Right atrium auricular region (tissue), 2 donors: ENCODE results near the gene KIRREL3. TPM values are rescaled to one million over a fixed set of nuclear protein-coding genes. Genes with fewer than 3 reads are reported as not detected.

Experiments used
- DNase-seq: peaks from one replicate; pipeline ENCODE4 v3.0.0-alpha.2; 2019; ENCODE audit warnings: low spot score
- H3K27ac ChIP-seq, 2 donors: fragments of 200-600 bp; sonication (generic); 1 replicate in 1 of 2; 2 replicates in 1 of 2; pipeline ENCODE4 v1.5.1; 2016 to 2019
- H3K27me3 ChIP-seq, 2 donors: fragments of 200-600 bp; sonication (generic); one replicate each; pipeline versions ENCODE4 v1.5.1 to v1.6.0; 2017 to 2019
- H3K36me3 ChIP-seq: fragments of 200-600 bp; sonication (generic); one replicate; pipeline ENCODE4 v1.5.1; 2016
- H3K4me1 ChIP-seq, 2 donors: fragments of 200-600 bp; sonication (generic); one replicate each; pipeline versions ENCODE4 v1.5.1 to v1.6.0; 2017 to 2019
- H3K4me3 ChIP-seq, 2 donors: fragments of 200-600 bp; sonication (generic); 1 replicate in 1 of 2; 2 replicates in 1 of 2; pipeline ENCODE4 v1.5.1; 2017 to 2019; ENCODE audit warnings: mild to moderate bottlenecking in 1 of 2, moderate library complexity in 1 of 2
- H3K9me3 ChIP-seq, 2 donors: fragments of 200-600 bp; sonication (generic); one replicate each; pipeline ENCODE4 v1.5.1; 2019
- total RNA-seq, 2 donors: library from RNA; depleted of rRNA; stranded (reverse); fragments of >200 nt; gene quantifications; one replicate each; pipeline ENCODE4 v1.1.0, GENCODE V29; 2016
- TF ChIP-seq, protein P1 (sequence below), 2 donors: fragments of 200-600 bp; sonication (generic); IDR thresholded peaks; one replicate each; pipeline ENCODE4 v1.5.1; 2019; ENCODE audit warnings: antibody characterized with exemption in 2 of 2

The KIRREL3 gene
- total RNA-seq, 2 donors from 2014 or later: 0.51 to 0.74 TPM

DNA sequence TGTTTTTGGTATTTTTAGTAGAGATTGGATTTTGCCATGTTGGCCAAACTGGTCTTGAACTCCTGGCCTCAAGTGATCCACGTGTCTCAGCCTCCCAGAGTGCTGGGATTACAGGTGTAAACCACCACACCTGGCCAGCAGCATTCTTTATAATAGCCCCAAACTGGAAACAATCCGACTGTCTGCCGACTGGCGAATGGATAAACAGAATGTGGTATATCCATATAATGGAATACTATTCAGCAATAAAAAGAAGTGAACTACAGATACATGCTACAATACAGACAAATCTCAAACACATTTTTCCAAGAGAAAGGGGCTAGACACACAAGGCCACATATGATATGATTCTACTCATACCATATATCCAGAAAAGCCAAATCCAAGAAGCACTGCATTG lies 493.8 kb downstream of the KIRREL3 start:
- Histone ChIP-seq H3K4me1 (no peaks in the 10 kb centered on the region), H3K36me3 (no peaks in the 10 kb centered on the region), H3K4me3 (no peak overlapping the region), H3K27ac (no peak overlapping the region), H3K9me3 (peaks cover 0 to 36% of the 10 kb centered on the region in 2 donors), H3K27me3 (no peaks in the 10 kb centered on the region)
- TF ChIP-seq, protein P1, sequence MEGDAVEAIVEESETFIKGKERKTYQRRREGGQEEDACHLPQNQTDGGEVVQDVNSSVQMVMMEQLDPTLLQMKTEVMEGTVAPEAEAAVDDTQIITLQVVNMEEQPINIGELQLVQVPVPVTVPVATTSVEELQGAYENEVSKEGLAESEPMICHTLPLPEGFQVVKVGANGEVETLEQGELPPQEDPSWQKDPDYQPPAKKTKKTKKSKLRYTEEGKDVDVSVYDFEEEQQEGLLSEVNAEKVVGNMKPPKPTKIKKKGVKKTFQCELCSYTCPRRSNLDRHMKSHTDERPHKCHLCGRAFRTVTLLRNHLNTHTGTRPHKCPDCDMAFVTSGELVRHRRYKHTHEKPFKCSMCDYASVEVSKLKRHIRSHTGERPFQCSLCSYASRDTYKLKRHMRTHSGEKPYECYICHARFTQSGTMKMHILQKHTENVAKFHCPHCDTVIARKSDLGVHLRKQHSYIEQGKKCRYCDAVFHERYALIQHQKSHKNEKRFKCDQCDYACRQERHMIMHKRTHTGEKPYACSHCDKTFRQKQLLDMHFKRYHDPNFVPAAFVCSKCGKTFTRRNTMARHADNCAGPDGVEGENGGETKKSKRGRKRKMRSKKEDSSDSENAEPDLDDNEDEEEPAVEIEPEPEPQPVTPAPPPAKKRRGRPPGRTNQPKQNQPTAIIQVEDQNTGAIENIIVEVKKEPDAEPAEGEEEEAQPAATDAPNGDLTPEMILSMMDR (IDR thresholded peaks at IDR 0.05): no peak
- no peak for DNase-seq

DNA sequence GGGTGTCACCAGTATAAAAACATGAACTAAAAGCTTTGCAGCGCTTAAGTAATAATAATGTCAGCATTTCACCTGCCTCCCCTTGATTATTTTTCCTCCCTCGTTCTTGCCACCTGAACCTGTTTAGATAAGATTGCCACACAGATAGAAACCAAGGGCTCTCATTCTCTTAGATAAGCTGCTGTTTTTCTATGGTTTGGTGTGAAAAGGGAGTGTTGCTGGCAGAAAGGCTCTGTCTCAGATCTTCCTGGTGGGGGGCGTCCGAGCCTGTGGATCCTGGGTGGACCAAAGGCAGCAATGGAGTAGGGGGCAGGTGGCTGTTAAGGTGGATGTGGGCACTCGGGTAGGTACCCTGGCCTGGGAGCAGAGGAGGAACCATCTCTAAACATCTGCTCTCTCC lies 497.6 kb downstream of the KIRREL3 start:
- H3K36me3 ChIP-seq: no peaks in the 10 kb centered on the region
- TF ChIP-seq, protein P1 (IDR thresholded peaks at IDR 0.05): no peak
- no peaks in the 10 kb centered on the region for H3K4me1 ChIP-seq
- no peak for DNase-seq
- H3K4me3 ChIP-seq: no peak overlapping the region
- H3K9me3 ChIP-seq: peaks cover 0 to 36% of the 10 kb centered on the region in 2 donors
- H3K27me3 ChIP-seq: no peaks in the 10 kb centered on the region
- no peak overlapping the region for H3K27ac ChIP-seq

DNA sequence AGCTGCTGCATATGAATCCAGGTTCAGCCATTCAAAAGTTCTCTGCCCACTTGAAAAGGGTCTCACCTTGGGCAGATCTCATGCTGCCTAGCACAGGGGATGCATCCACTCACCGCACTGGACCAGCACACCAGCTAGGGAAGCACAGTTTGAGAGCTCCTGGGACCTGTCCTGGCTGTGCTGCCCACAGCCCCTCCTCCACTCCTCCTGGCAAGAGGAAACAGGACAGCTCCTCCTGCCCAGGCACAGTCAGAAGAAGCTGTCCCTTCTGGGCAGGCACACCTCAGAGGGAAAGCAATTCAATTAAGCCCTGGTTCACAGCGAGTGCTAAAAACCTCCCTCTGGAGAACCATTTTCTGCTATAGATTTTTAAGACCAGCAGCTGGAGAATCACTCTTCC lies 498.4 kb downstream of the KIRREL3 start:
- peaks cover 0 to 34% of the 10 kb centered on the region in 2 donors for H3K9me3 ChIP-seq
- H3K27me3 ChIP-seq: no peaks in the 10 kb centered on the region
- DNase-seq: no peak
- no peaks in the 10 kb centered on the region for H3K36me3 ChIP-seq
- H3K4me1 ChIP-seq: no peaks in the 10 kb centered on the region
- TF ChIP-seq, protein P1 (IDR thresholded peaks at IDR 0.05): no peak
- no peak overlapping the region for H3K27ac ChIP-seq
- no peak overlapping the region for H3K4me3 ChIP-seq

DNA sequence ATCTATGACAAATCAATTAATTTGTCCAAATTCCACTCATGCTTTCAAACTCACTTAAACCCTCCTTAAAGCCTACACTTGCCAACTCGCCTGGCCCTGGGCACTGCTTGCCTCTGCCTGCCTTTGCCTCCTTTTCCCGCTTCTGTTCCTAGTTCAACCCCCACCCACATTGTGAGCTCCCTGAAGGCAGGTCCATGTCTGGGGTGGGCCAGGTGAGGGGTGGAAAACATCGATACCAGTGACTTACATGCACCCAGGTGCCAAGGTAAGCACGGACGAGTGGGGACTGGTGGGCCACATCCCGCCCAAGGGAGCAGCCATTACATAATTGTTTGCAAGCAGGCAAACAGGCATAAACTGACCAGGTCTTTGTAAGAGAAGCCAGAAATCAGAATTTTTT lies 498.9 kb downstream of the KIRREL3 start:
- no peak for DNase-seq
- Histone ChIP-seq H3K27me3 (no peaks in the 10 kb centered on the region), H3K4me1 (no peaks in the 10 kb centered on the region)

DNA sequence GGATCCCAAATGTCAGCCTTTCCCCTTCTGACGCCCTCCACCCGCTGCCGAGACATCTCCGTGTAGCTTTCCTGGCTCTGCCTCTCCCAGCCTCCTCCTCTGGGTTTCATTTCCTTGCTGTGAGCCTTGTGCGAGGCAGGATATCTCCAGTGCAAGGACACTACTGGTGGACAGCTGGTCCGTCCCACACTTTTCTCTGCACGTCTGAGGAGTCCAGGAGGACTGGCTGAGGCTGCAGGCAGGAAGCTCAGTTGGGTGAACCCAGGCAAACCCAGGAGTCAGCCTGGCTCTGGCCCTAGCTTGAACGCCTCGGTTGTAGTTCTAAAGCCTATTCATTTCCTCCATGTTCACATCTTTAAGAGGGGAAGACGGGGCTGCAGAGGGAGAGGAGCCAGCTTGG lies 499.6 kb downstream of the KIRREL3 start:
- Histone ChIP-seq H3K4me3 (no peak overlapping the region), H3K4me1 (no peaks in the 10 kb centered on the region), H3K36me3 (no peaks in the 10 kb centered on the region), H3K27ac (no peak overlapping the region), H3K27me3 (no peaks in the 10 kb centered on the region), H3K9me3 (peaks cover 0 to 22% of the 10 kb centered on the region in 2 donors)
- DNase-seq: no peak
- TF ChIP-seq, protein P1 (IDR thresholded peaks at IDR 0.05): no peak

More for the DNA sequence above, 498.9 kb downstream of the KIRREL3 start:
- TF ChIP-seq, protein P1 (IDR thresholded peaks at IDR 0.05): no peak
- H3K27ac ChIP-seq: no peak overlapping the region
- peaks cover 0 to 28% of the 10 kb centered on the region in 2 donors for H3K9me3 ChIP-seq
- H3K4me3 ChIP-seq: no peak overlapping the region
- H3K36me3 ChIP-seq: no peaks in the 10 kb centered on the region

DNA sequence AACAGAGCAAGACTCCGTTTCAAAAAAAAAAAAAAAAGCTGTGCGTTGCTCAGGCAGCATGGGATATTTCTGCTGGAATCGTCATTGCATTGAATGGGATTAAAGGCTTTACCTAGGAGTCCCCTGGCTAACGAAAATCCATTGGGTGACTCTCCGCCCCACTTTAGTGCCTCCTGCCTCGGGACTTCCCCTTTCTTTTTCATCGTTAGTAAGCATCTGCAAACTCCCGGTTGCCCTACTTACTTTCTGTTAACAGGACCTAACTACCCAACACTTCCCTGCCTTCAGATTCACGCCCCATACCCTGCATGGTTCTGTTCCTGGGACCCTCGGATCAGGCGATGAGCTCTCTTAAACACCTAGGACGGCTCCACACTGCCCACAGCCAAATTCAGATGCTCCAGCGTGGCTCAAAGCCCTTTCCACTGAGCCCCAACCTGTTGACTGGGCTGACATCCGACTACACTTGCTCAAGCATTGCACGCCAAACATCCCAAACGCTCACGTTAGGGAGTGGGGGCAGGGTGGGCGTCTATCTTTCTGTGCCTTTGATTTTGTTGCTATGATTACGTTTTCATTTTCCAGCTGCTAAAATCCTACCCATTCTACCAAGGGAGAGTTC lies 501.3 kb downstream of the KIRREL3 start:
- TF ChIP-seq, protein P1 (IDR thresholded peaks at IDR 0.05): no peak
- no peaks in the 10 kb centered on the region for H3K4me1 ChIP-seq
- no peaks in the 10 kb centered on the region for H3K27me3 ChIP-seq
- DNase-seq: no peak
- H3K36me3 ChIP-seq: no peaks in the 10 kb centered on the region
- H3K9me3 ChIP-seq: peaks cover 0 to 4% of the 10 kb centered on the region in 2 donors
- H3K27ac ChIP-seq: no peak overlapping the region
- no peak overlapping the region for H3K4me3 ChIP-seq
